Stimulated activated CD4-positive, alpha-beta T cell treated with anti-CD3 and anti-CD28 coated beads, Interleukin-2, amount 100 ng/mL, for 4 hours (primary cell): Measurements from ENCODE around the gene RALGDS.
"Not testable (repeated sequence)": the region's sequence is repeated elsewhere in the genome, so short reads cannot be mapped to it uniquely, and the experiment has no call there.

ENCODE experiments used
- DNase-seq: peaks from one replicate; pipeline ENCODE4 v3.0.0-alpha.2; 2020; ENCODE audit warnings: low read depth

RALGDS gene

GRCh38 chr9:133106511-133107244, 14.4 kb downstream of the RALGDS start:
- DNase-seq: no peak

GRCh38 chr9:133105461-133105770, 15.6 kb downstream of the RALGDS start:
- DNase-seq: no peak

- no peak for DNase-seq
Measured at GRCh38 chr9:133104718-133105460, 16.2 kb downstream of the RALGDS start.

GRCh38 chr9:133103987-133104505, 17.0 kb downstream of the RALGDS start:
- no peak for DNase-seq

GRCh38 chr9:133103183-133103986, 17.7 kb downstream of the RALGDS start:
- DNase-seq: no peak

GRCh38 chr9:133102190-133103021, 18.6 kb downstream of the RALGDS start:
- DNase-seq: no peak

GRCh38 chr9:133101356-133102189, 19.5 kb downstream of the RALGDS start:
- no peak for DNase-seq

- no peak for DNase-seq
Measured at GRCh38 chr9:133100506-133101355, 20.3 kb downstream of the RALGDS start.

GRCh38 chr9:133099726-133100505, 21.1 kb downstream of the RALGDS start:
- no peak for DNase-seq

- DNase-seq: no peak
Measured at GRCh38 chr9:133098871-133099270, 22.2 kb downstream of the RALGDS start.

GRCh38 chr9:133098104-133098754, 22.8 kb downstream of the RALGDS start:
- no peak for DNase-seq

- DNase-seq: no peak
Measured at GRCh38 chr9:133094842-133095393, 26.1 kb downstream of the RALGDS start.

GRCh38 chr9:133094351-133094750, 26.7 kb downstream of the RALGDS start:
- not testable (repeated sequence) for DNase-seq

- no peak for DNase-seq
Measured at GRCh38 chr9:133090752-133091385, 30.2 kb downstream of the RALGDS start.

GRCh38 chr9:133090187-133090586, 30.9 kb downstream of the RALGDS start:
- DNase-seq: no peak

GRCh38 chr9:133089271-133089671, 31.8 kb downstream of the RALGDS start:
- DNase-seq: no peak

GRCh38 chr9:133088756-133089155, 32.3 kb downstream of the RALGDS start:
- no peak for DNase-seq
